HT1080 (cell line): ENCODE results near the gene CCDC50. TPM values are rescaled to one million over a fixed set of nuclear protein-coding genes. Genes with fewer than 3 reads are reported as not detected.

ENCODE experiments used
- DNase-seq: peaks from one replicate; pipeline ENCODE4 v3.0.0-alpha.2; 2015; ENCODE audit warnings: low read depth
- total RNA-seq: library from RNA; depleted of rRNA; stranded (reverse); fragments of >200 nt; shearing (Covaris generic); gene quantifications from 2 replicates; pipeline ENCODE4 v1.2.3, GENCODE V29; 2014; rRNA removed

The CCDC50 gene
- total RNA-seq, 1 experiment from 2014 or later: 131 TPM

- DNase-seq: no peak
Observed at GRCh38 chr3:191420771-191421170, 91.6 kb downstream of the CCDC50 start.

- DNase-seq: no peak
Observed at GRCh38 chr3:191424881-191425280, 95.7 kb downstream of the CCDC50 start.

- peak; percentile 26 for DNase-seq
Observed at GRCh38 chr3:191425322-191425734, 96.1 kb downstream of the CCDC50 start.

- no peak for DNase-seq
Observed at GRCh38 chr3:191426311-191426710, 97.1 kb downstream of the CCDC50 start.

- DNase-seq: no peak
Observed at GRCh38 chr3:191428177-191428576, 99.0 kb downstream of the CCDC50 start.

GRCh38 chr3:191430103-191430502 lies 100.9 kb downstream of the CCDC50 start:
- no peak for DNase-seq

- DNase-seq: no peak
Observed at GRCh38 chr3:191431160-191431822, 102.1 kb downstream of the CCDC50 start.

GRCh38 chr3:191432162-191432561 lies 103.0 kb downstream of the CCDC50 start:
- DNase-seq: no peak

- DNase-seq: no peak
Observed at GRCh38 chr3:191434024-191434423, 104.8 kb downstream of the CCDC50 start.

GRCh38 chr3:191435981-191436380 lies 106.8 kb downstream of the CCDC50 start:
- DNase-seq: no peak

GRCh38 chr3:191438150-191438814 lies 109.1 kb downstream of the CCDC50 start:
- no peak for DNase-seq

GRCh38 chr3:191440532-191440931 lies 111.3 kb downstream of the CCDC50 start:
- DNase-seq: no peak

- no peak for DNase-seq
Observed at GRCh38 chr3:191441687-191442086, 112.5 kb downstream of the CCDC50 start.

GRCh38 chr3:191444569-191444968 lies 115.4 kb downstream of the CCDC50 start:
- no peak for DNase-seq

Other genes with a start within 250 kb of the CCDC50 start
- gene OSTN, start 130.2 kb upstream of the CCDC50 start, total RNA-seq: not detected in 2 replicates
- gene UTS2B, start 1.1 kb downstream of the CCDC50 start, total RNA-seq: 0.16 and 0.73 TPM in 2 replicates
- not detected in 2 replicates for gene PYDC2, start 131.8 kb downstream of the CCDC50 start, total RNA-seq